GM12801 (cell line): ENCODE results near the gene BRD3OS.

Experiments used
- CTCF ChIP-seq: IDR thresholded peaks from one replicate; pipeline ENCODE4 v1.5.1; 2011; ENCODE audit warnings: control low read depth; ENCODE audit not compliant: insufficient read length; ENCODE audit errors: extremely low read depth

The BRD3OS gene

GRCh38 chr9:134004881-134005280 lies 20.4 kb upstream of the BRD3OS start:
- no peak for TF ChIP-seq CTCF

DNA sequence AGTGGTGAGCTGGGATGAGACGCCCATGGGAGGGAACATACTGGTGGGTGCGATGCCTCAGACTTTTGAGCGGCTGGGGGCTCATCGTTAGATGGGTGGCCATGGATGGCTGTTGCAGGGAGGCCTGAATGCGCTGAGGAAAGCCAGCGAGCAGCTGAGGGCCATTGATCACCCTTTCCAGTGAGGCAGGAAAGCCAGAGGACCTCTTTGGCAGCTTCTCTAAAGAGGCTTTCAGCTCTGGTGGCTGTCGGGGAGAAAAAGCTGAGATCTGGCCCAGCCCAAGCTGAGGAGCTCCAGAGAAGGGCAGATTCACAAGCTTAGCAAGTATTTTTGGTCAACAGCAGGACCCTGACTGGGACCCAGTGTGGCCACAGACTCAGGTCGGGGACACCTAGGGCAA lies 19.9 kb upstream of the BRD3OS start:
- no peak for TF ChIP-seq CTCF

DNA sequence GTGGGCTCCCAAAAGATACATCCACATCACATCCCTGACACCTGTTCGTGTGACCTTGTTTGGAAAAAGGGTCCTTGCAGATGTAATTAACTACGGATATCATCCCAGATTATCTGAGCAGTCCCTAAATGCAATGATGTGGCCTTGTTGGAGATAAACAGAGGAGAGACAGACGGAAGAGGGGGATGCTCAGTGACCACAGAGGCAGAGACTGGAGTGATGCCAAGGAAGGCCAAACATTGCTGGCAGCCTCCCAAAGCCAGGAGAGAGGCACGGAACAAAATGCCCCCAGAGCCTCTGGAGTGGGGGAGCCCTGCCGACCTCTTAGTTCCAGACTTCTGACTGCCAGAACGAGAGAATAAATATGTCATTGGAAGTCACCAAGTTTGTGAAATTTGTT lies 18.1 kb upstream of the BRD3OS start:
- no peak for TF ChIP-seq CTCF

- no peak for TF ChIP-seq CTCF
Observed at GRCh38 chr9:134007571-134007970, 17.7 kb upstream of the BRD3OS start.

GRCh38 chr9:134010310-134011173 lies 14.7 kb upstream of the BRD3OS start:
- TF ChIP-seq CTCF = no peak

DNA sequence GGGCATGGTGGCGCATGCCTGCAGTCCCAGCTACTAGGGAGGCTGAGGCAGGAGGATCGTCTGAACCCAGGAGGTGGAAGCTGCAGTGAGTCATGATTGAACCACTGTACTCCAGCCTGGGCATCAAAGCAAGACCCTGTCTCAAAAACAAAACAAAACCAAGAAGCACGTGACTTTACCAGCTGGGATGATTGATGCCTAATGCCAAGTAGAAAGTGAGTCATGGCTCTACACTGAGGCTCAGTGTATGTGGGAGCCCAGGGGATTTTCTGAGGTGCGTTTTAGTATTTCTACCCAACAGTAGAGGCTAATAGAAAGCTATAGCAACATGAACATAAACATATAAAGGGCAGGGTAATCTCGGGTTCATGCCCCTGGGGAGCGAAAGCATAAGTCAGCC lies 13.9 kb upstream of the BRD3OS start:
- no peak for TF ChIP-seq CTCF

DNA sequence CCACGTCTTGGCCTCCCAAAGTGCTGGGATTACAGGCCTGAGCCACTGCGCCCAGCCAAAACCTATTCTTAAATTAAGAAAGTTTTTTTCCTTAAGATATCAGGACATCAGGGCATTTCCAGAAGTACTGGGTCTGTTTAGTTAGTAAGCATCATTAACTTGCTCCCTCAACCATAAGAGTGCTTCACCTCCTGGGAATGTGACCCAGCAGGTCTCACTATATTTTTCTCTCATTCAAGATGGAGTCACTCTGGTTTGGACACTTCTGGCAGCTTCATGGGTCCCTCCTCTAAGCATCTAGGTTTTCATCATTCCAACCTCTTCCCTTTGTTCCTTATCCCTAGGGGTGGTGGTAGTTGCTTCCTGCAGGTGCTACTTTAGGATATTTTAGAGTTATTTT lies 10.3 kb upstream of the BRD3OS start:
- TF ChIP-seq CTCF = no peak
